ENCODE measurements around the gene CERT1. TPM values are rescaled to one million over a fixed set of nuclear protein-coding genes. Genes with fewer than 3 reads are reported as not detected.

CERT1 gene
- total RNA-seq, 6 experiments from 2014 or later: 19.4 to 28.3 (median 22.4) TPM

GRCh38 chr5:75473463-75473862 is 38.0 kb downstream of the CERT1 start:
- Mint-ChIP-seq H3K9me3 (peaks cover 17% of the 10 kb centered on the region), H3K27ac (no peak overlapping the region), H3K4me3 (no peak overlapping the region), H3K27me3 (ENCODE audit: insufficient read depth) (no peaks in the 10 kb centered on the region), H3K4me1 (ENCODE audit: low read depth) (no peaks in the 10 kb centered on the region), H3K36me3 (ENCODE audit: low read depth) (peaks cover 21% of the 10 kb centered on the region)
- TF ChIP-seq, protein P1, sequence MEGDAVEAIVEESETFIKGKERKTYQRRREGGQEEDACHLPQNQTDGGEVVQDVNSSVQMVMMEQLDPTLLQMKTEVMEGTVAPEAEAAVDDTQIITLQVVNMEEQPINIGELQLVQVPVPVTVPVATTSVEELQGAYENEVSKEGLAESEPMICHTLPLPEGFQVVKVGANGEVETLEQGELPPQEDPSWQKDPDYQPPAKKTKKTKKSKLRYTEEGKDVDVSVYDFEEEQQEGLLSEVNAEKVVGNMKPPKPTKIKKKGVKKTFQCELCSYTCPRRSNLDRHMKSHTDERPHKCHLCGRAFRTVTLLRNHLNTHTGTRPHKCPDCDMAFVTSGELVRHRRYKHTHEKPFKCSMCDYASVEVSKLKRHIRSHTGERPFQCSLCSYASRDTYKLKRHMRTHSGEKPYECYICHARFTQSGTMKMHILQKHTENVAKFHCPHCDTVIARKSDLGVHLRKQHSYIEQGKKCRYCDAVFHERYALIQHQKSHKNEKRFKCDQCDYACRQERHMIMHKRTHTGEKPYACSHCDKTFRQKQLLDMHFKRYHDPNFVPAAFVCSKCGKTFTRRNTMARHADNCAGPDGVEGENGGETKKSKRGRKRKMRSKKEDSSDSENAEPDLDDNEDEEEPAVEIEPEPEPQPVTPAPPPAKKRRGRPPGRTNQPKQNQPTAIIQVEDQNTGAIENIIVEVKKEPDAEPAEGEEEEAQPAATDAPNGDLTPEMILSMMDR (IDR thresholded peaks at IDR 0.05): no peak
- no peak for DNase-seq

DNA sequence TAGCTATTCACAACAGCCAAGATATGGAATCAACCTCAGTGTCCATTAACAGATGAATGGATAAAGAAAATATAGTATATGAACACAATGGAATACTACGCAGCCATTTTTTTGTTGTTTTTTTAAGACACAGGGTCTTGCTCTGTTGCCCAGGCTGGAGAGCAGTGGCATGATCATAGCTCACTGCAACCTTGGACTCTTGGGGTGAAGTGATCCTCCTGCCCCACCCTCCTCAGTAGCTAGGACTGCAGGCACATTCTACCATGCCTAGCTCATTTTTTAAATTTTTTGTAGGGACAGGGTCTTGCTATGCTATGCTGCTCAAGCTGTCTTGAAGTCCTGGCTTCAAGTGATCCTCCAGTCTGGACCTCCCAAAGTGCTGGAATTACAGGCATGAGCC is 38.5 kb downstream of the CERT1 start:
- peaks cover 22% of the 10 kb centered on the region for H3K36me3 Mint-ChIP-seq (ENCODE audit: low read depth)
- TF ChIP-seq, protein P1 (IDR thresholded peaks at IDR 0.05): no peak
- H3K4me1 Mint-ChIP-seq (ENCODE audit: low read depth): no peaks in the 10 kb centered on the region
- no peak overlapping the region for H3K4me3 Mint-ChIP-seq
- no peak for DNase-seq
- H3K27ac Mint-ChIP-seq: no peak overlapping the region
- H3K9me3 Mint-ChIP-seq: peaks cover 19% of the 10 kb centered on the region
- H3K27me3 Mint-ChIP-seq (ENCODE audit: insufficient read depth): no peaks in the 10 kb centered on the region

DNA sequence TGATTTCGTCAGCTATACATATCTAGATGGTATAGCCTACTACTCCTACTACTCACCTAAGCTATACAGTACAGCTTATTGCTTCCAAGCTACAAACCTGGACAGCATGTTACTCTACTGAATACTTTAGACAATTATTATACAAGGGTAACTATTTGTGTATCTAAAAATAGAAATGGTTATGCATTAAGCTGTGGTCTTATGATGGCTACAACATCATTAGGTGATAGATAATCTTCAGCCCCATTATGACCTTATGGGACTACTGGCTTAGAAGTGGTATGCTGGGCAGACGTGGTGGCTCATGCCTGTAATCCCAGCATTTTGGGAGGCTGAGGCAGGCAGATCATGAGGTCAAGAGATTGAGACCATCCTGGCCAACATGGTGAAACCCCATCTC is 40.2 kb downstream of the CERT1 start:
- no peak overlapping the region for H3K4me3 Mint-ChIP-seq
- H3K9me3 Mint-ChIP-seq: peaks cover 23% of the 10 kb centered on the region
- DNase-seq: no peak
- H3K4me1 Mint-ChIP-seq (ENCODE audit: low read depth): no peaks in the 10 kb centered on the region
- no peak overlapping the region for H3K27ac Mint-ChIP-seq
- peaks cover 22% of the 10 kb centered on the region for H3K36me3 Mint-ChIP-seq (ENCODE audit: low read depth)
- no peaks in the 10 kb centered on the region for H3K27me3 Mint-ChIP-seq (ENCODE audit: insufficient read depth)
- TF ChIP-seq, protein P1 (IDR thresholded peaks at IDR 0.05): no peak

GRCh38 chr5:75469017-75469416 is 42.4 kb downstream of the CERT1 start:
- Mint-ChIP-seq H3K9me3 (peaks cover 23% of the 10 kb centered on the region), H3K4me3 (no peak overlapping the region), H3K27me3 (ENCODE audit: insufficient read depth) (no peaks in the 10 kb centered on the region), H3K4me1 (ENCODE audit: low read depth) (no peaks in the 10 kb centered on the region), H3K27ac (no peak overlapping the region), H3K36me3 (ENCODE audit: low read depth) (peaks cover 22% of the 10 kb centered on the region)
- TF ChIP-seq, protein P1 (IDR thresholded peaks at IDR 0.05): no peak
- no peak for DNase-seq

GRCh38 chr5:75468593-75468992 is 42.8 kb downstream of the CERT1 start:
- Mint-ChIP-seq H3K27ac (no peak overlapping the region), H3K27me3 (ENCODE audit: insufficient read depth) (no peaks in the 10 kb centered on the region), H3K4me1 (ENCODE audit: low read depth) (no peaks in the 10 kb centered on the region), H3K4me3 (no peak overlapping the region), H3K36me3 (ENCODE audit: low read depth) (peaks cover 22% of the 10 kb centered on the region), H3K9me3 (peaks cover 23% of the 10 kb centered on the region)
- no peak for DNase-seq
- TF ChIP-seq, protein P1 (IDR thresholded peaks at IDR 0.05): no peak

Measured in HFFc6 (cell line).